Esophagus (tissue), 2 donors: ENCODE results near the gene ENTPD6. TPM values are rescaled to one million over a fixed set of nuclear protein-coding genes. Genes with fewer than 3 reads are reported as not detected.
"Not testable (repeated sequence)": the region's sequence is repeated elsewhere in the genome, so short reads cannot be mapped to it uniquely, and the experiment has no call there.

ENCODE experiments used
- H3K27ac ChIP-seq, 2 donors: one replicate each; pipeline ENCODE4 v1.5.1; 2013; ENCODE audit warnings: low read depth in 2 of 2, mild to moderate bottlenecking in 2 of 2, inconsistent platforms in 1 of 2, low read length in 1 of 2, moderate library complexity in 1 of 2
- H3K27me3 ChIP-seq, 2 donors: one replicate each; pipeline ENCODE4 v1.6.1; 2013; ENCODE audit warnings: low read length in 2 of 2, control low read depth in 1 of 2, mild to moderate bottlenecking in 1 of 2; ENCODE audit not compliant: insufficient read depth in 2 of 2, control insufficient read depth in 1 of 2
- H3K36me3 ChIP-seq, 2 donors: one replicate each; pipeline ENCODE4 v1.6.1; 2013; ENCODE audit warnings: low read length in 1 of 2; ENCODE audit not compliant: control insufficient read depth in 2 of 2, insufficient read depth in 2 of 2
- H3K4me1 ChIP-seq, 2 donors: one replicate each; pipeline ENCODE4 v1.6.1; 2013; ENCODE audit warnings: low read length in 1 of 2; ENCODE audit not compliant: control insufficient read depth in 2 of 2, insufficient read depth in 2 of 2
- H3K4me3 ChIP-seq, 2 donors: one replicate each; pipeline ENCODE4 v1.5.1; 2013; ENCODE audit warnings: low read length in 2 of 2, mild to moderate bottlenecking in 2 of 2, low read depth in 1 of 2, moderate library complexity in 1 of 2
- H3K9me3 ChIP-seq, 2 donors: one replicate each; pipeline ENCODE4 v1.6.1; 2013; ENCODE audit warnings: mild to moderate bottlenecking in 2 of 2, low read depth in 1 of 2, low read length in 1 of 2, moderate library complexity in 1 of 2; ENCODE audit not compliant: control insufficient read depth in 2 of 2, insufficient read depth in 1 of 2
- WGBS, 2 donors: extraction: QIAGEN DNeasy Blood & Tissue Kit; methylation state at CpG; one replicate each; pipeline ENCODE4 v1.1.7; 2013; 5-methylcytosine and 5-hydroxymethylcytosine counted together
- polyA plus RNA-seq, 2 donors: library from polyadenylated mRNA; stranded (reverse); fragments of 200-250 nt; gene quantifications; one replicate each; pipeline ENCODE4 v1.2.3, GENCODE V29; 2013
- donor health status: healthy with polysubstance abuse.
- donor health status: Bipolar disorder and iron deficiency.

ENTPD6 gene
- polyA plus RNA-seq, 2 donors, result 26.4 to 38.5 TPM

DNA sequence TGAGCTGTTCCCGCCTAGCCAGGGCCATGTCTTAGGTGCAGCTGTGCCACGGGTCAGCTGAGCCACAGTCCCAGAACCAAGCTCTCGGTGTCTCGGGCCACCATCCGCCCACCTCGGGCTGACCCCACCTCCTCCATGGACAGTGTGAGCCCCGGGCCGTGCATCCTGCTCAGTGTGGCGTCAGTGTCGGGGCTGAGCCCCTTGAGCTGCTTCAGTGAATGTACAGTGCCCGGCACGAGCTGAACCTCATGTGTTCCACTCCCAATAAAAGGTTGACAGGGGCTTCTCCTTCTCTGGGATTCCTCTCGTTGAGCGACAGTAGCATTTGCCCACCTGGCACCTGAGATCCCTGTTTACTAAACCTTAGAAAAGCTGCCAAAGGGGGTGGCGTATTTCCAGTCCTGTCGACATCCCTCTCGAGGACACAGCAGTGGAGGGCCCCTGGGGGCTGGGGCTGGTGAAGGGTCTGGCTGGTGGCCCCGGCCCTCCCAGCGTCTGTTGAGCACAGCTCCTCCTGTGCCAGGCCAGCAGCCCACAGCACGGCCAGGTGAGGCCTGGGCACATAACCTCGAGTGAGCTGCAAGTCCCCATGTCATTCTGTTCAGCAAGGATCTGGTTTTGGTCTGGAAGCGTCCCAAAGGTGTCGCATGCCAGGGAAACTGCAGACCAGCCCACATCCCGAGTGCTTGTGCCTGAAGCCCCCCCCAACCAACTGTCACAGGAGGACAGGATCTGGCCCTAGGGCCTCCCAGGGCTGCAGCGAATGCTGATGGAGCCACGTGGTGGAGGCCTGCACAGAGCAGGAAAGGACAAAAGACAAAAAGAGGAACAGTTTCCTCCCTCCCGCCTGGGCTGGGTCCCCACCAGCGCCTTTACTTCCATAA is 31.2 kb downstream of the ENTPD6 start:
- Histone ChIP-seq H3K36me3 (peaks cover 0 to 14% of the 10 kb centered on the region in 2 donors), H3K4me1 (peaks cover 8 to 15% of the 10 kb centered on the region in 2 donors), H3K27me3 (no peaks in the 10 kb centered on the region), H3K9me3 (no peaks in the 10 kb centered on the region), H3K4me3 (no peak overlapping the region), H3K27ac (peak overlapping the region; percentile 40 to 51)
- WGBS, 2 donors, result 69 to 71% methylated on average over 28 of the region's 28 CpGs

DNA sequence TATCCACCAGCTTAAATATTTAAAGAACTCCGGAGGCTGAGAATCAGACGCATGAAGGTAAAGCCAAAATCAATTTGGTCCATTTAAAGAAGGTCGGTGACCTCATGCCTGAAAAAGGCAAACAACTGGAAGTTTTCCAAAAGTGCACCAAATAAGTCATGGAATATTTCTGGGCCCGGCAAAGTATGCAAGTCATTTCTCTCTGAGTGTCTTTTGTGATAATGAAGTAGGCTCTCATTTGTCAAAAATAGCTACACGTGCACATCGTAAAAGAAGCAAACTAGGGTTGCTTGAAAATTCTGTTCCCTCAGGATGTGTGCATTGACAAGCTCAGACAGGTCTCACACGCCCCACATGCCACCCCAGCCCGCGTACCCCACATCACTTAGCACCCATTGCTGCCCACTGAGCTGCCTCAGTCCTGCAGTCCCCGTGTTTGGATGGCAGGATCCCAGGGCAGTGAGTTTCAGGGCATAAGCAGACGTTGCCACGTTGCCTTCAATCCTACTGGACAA is 31.9 kb downstream of the ENTPD6 start:
- WGBS, 2 donors, result 34 to 45% methylated on average over 12 of the region's 12 CpGs
- peaks cover 0 to 11% of the 10 kb centered on the region in 2 donors for H3K36me3 ChIP-seq
- no peaks in the 10 kb centered on the region for H3K27me3 ChIP-seq
- H3K4me3 ChIP-seq, result no peak overlapping the region
- H3K27ac ChIP-seq, result peak overlapping the region; percentile 51 to 62
- no peaks in the 10 kb centered on the region for H3K9me3 ChIP-seq
- peaks cover 8 to 12% of the 10 kb centered on the region in 2 donors for H3K4me1 ChIP-seq

DNA sequence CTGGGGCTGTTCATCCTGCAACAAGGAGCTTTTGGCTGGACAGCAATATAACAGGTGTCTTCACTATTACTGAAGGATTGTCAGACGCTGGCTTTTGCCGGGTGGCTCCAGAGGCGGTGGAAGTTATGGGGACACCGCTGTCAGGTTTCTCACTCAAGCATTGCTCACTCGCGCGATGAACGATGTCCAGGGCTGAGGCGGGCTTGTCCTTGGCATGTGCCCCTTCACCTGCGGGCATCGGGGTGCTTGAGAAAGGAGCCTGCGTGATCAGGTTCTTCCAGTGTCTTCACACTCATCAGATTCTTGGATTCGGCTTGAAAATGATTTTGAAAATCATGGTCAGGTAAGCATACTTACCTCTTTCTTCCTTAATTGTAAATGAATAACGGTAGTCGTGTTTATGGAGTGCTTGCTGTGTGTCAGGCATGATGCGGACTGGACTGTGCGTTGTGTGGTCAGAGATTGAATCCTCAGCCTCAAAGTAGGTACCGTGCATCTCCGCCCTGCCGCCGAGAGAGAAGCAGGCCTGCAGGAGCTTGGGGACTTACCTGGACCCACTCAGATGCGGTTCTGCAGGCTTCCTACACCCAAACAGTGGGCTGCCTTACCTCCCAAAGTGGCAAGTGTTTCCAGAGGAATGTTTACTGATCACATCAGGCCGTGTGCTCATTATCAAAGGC is 34.1 kb downstream of the ENTPD6 start:
- Histone ChIP-seq H3K27me3 (no peaks in the 10 kb centered on the region), H3K27ac (peak overlapping the region in 1 of 2 donors; percentile 34), H3K36me3 (peaks cover 0 to 4% of the 10 kb centered on the region in 2 donors), H3K9me3 (no peaks in the 10 kb centered on the region), H3K4me1 (peaks cover 8 to 11% of the 10 kb centered on the region in 2 donors), H3K4me3 (no peak overlapping the region)
- WGBS, 2 donors, result 82 to 85% methylated on average over 23 of the region's 23 CpGs

DNA sequence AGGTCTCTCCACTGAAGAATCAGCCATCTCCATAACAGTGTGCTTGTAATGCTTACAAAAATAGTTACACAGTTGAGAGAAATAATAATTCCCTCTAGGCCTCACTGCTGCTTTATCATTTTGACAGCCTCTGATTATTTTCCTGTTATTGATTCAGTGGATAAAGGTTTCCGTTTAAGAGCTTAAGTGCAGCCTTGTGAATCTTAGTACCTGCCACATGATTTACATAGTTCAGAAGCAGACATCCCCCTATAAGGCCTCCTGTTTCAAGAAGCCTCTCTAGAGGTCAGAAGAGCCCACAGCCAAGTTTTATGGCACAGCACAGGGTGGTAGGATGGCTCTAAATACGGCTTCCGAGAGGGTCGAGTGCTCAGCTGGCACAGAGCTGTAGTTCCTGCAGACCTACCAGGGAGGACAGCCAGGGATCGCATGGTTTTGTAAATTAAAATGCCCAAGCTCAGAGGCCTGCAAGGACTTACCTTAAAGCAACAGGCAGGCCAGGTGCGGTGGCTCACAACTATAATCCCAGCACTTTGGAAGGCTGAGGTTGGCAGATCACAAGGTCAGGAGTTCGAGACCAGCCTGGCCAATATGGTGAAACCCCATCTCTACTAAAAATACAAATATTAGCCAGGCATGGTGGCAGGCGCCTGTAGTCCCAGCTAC is 34.8 kb downstream of the ENTPD6 start:
- peak overlapping the region in 1 of 2 donors; percentile 45 for H3K27ac ChIP-seq
- 65 to 70% methylated on average over 8 of the region's 8 CpGs for WGBS, 2 donors
- H3K36me3 ChIP-seq, result peaks cover 0 to 4% of the 10 kb centered on the region in 2 donors
- H3K4me3 ChIP-seq, result no peak overlapping the region
- no peaks in the 10 kb centered on the region for H3K9me3 ChIP-seq
- no peaks in the 10 kb centered on the region for H3K27me3 ChIP-seq
- H3K4me1 ChIP-seq, result peaks cover 8 to 13% of the 10 kb centered on the region in 2 donors

DNA sequence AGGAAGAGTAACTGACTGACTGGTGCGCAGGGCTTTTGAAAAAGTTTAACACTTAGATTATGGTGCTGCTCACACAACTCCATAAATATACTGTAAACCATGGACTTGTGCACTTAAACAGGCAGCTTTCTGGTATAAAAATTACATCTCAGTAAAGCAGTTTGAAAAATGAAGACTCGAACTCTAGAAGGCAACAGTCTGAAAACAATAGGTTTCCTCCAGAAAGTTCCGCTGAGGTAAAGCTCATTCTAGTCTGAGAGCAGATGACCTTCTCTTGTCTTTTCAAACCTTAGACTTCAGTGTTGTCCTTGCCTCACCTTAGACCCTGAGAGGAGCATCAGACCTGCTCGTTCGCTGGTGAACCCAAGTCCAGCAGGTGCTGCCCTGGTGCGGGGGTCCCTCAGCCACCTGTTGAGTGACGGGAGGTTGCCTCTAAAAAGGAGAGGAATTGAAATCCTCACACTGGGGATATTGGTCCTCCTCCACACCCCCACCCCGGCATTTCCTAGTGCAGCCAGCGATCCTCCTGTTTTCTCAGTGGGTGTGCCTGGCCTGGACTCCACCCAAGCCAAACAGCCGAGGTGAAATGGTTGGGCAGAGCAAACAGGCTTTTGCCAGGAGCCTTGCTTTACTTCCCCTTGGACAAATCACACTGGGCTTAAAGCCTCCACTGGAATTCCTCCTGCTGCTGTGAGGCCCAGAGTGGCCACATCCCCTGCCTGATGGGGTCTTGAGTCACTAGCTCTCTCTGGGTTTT is 37.7 kb downstream of the ENTPD6 start:
- Histone ChIP-seq H3K27ac (peak overlapping the region; percentile 67 to 88), H3K36me3 (no peaks in the 10 kb centered on the region), H3K9me3 (no peaks in the 10 kb centered on the region), H3K4me3 (no peak overlapping the region), H3K4me1 (peaks cover 0 to 21% of the 10 kb centered on the region in 2 donors), H3K27me3 (no peaks in the 10 kb centered on the region)
- 48 to 52% methylated on average over 10 of the region's 10 CpGs for WGBS, 2 donors

DNA sequence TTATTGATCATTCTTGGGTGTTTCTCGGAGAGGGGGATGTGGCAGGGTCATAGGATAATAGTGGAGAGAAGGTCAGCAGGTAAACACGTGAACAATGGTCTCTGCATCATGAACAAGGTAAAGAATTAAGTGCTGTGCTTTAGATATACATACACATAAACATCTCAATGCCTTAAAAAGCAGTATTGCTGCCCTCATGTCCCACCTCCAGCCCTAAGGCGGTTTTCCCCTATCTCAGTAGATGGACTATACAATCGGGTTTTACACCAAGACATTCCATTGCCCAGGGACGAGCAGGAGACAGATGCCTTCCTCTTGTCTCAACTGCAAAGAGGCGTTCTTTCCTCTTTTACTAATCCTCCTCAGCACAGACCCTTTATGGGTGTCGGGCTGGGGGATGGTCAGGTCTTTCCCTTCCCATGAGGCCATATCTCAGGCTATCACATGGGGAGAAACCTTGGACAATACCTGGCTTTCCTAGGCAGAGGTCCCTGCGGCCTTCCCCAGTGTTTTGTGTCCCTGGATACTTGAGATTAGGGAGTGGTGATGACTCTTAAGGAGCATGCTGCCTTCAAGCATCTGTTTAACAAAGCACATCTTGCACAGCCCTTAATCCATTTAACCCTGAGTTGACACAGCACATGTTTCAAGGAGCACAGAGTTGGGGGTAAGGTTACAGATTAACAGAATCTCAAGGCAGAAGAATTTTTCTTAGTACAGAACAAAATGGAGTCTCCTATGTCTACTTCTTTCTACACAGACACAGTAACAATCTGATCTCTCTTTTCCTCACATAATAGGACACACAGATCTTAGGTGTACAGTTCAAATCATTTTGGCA is 38.7 kb downstream of the ENTPD6 start:
- Histone ChIP-seq H3K4me1 (peaks cover under 1 to 27% of the 10 kb centered on the region in 2 donors), H3K27ac (peak overlapping the region; percentile 41 to 76)
- 59 to 61% methylated on average over 7 to 8 of the region's 8 CpGs for WGBS, 2 donors
- H3K27me3 ChIP-seq, H3K9me3 ChIP-seq, H3K4me3 ChIP-seq, H3K36me3 ChIP-seq: not testable (repeated sequence)

DNA sequence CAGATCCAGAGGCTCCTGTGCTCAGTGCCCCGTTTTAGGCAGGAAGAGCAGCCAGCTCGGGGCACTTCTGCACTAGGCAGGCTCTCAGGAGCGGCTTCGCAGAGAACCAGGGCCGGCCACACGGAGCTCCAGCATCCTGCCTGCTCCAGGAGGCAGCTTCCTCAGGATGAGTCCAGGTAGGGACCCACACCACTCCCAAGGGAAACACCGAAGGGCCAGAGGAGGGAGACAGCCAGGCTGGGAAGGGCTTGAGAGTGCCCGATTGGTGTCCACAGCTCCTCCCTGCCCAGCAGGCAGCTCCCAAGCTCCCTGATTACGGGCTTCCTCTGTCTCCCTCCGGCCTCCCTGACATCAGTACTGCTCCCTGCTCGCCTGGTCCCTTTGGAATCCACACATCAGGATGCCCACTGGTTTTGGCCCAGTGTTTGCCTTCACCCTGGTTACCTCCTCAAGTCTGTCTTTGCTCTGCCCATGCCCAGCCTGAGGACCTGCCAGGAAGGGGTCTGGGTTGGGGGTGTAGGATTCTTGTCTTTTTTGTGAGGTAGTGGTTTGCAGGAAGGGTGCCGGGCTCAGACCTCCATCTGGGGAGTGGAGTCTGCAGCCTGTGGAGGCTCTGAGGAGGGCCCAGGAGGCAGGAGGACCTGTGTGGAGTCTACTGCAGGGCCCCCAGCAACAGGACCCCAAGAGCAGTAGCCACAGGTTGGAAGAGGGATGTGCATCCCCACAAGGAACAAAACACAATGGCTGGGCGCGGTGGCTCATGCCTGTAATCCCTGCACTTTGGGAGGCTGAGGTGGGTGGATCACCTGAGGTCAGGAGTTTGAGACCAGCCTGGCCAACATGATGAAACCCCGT is 41.2 kb downstream of the ENTPD6 start:
- peak overlapping the region in 1 of 2 donors; percentile 28 for H3K27ac ChIP-seq
- H3K4me1 ChIP-seq, result peaks cover 3 to 31% of the 10 kb centered on the region in 2 donors
- H3K36me3 ChIP-seq, result no peaks in the 10 kb centered on the region
- no peaks in the 10 kb centered on the region for H3K27me3 ChIP-seq
- no peaks in the 10 kb centered on the region for H3K9me3 ChIP-seq
- H3K4me3 ChIP-seq, result no peak overlapping the region
- WGBS, 2 donors, result 77 to 80% methylated on average over 15 of the region's 15 CpGs
